ENCODE measurements around the gene OPA3. TPM values are rescaled to one million over a fixed set of nuclear protein-coding genes. Genes with fewer than 3 reads are reported as not detected.
A peak's percentile ranks its signal among the peaks of the same experiment; 100 is the strongest.

The OPA3 gene
- total RNA-seq, 1 experiment from 2014 or later, result 10.1 TPM

- peak; percentile 81; the same call in 1 of the 2 replicates for TF ChIP-seq ARID4B (CRISPR knock-in tag; IDR thresholded peaks at IDR 0.05; ENCODE audit: borderline replicate concordance)
- no peak for TF ChIP-seq ATF6 (CRISPR knock-in tag; IDR thresholded peaks at IDR 0.05)
- TF ChIP-seq SP1 (CRISPR knock-in tag; conservative IDR thresholded peaks at IDR 0.05), result peak; percentile 68
- TF ChIP-seq ZNF671 (CRISPR knock-in tag; IDR thresholded peaks at IDR 0.05), result no peak
- no peak for TF ChIP-seq NR3C1 (CRISPR knock-in tag; conservative IDR thresholded peaks at IDR 0.05; ENCODE audit: low read depth)
- TF ChIP-seq ZSCAN18 (CRISPR knock-in tag; IDR thresholded peaks at IDR 0.05), result no peak
- TF ChIP-seq SMAD4 (CRISPR knock-in tag; IDR thresholded peaks at IDR 0.05), result no peak; the same call in 1 of the 2 replicates
- no peak for TF ChIP-seq MLX (CRISPR knock-in tag; IDR thresholded peaks at IDR 0.05)
- no peak for TF ChIP-seq FOXJ3 (CRISPR knock-in tag; IDR thresholded peaks at IDR 0.05; ENCODE audit: borderline replicate concordance)
- TF ChIP-seq SOX15 (CRISPR knock-in tag; IDR thresholded peaks at IDR 0.05), result no peak
- TF ChIP-seq USF1 (CRISPR knock-in tag; IDR thresholded peaks at IDR 0.05), result peak; percentile 52; the same call in 1 of the 2 replicates
- TF ChIP-seq MYBL2 (CRISPR knock-in tag; IDR thresholded peaks at IDR 0.05), result 0 out of 2 replicates have a peak, but pooled peaks have one; percentile 40
- TF ChIP-seq NFATC4 (CRISPR knock-in tag; IDR thresholded peaks at IDR 0.05), result no peak
- no peak for TF ChIP-seq RELA (CRISPR knock-in tag; IDR thresholded peaks at IDR 0.05; ENCODE audit: borderline replicate concordance)
- TF ChIP-seq IRF2 (CRISPR knock-in tag; IDR thresholded peaks at IDR 0.05; ENCODE audit: borderline replicate concordance, low read depth), result no peak
- TF ChIP-seq OVOL2 (CRISPR knock-in tag; IDR thresholded peaks at IDR 0.05; ENCODE audit: borderline replicate concordance), result no peak
- TF ChIP-seq RORB (CRISPR knock-in tag; IDR thresholded peaks at IDR 0.05), result no peak
- TF ChIP-seq AFF4 (CRISPR knock-in tag; IDR thresholded peaks at IDR 0.05; ENCODE audit: borderline replicate concordance), result no peak
- TF ChIP-seq ZNF232 (CRISPR knock-in tag; IDR thresholded peaks at IDR 0.05), result no peak; the same call in 1 of the 2 replicates
- TF ChIP-seq TP53 (CRISPR knock-in tag; IDR thresholded peaks at IDR 0.05), result no peak
- TF ChIP-seq HMGXB4 (CRISPR knock-in tag; IDR thresholded peaks at IDR 0.05), result no peak; the same call in 1 of the 2 replicates
- TF ChIP-seq ETV6 (CRISPR knock-in tag; IDR thresholded peaks at IDR 0.05), result peak; percentile 55; the same call in 1 of the 2 replicates
- TF ChIP-seq CREM (CRISPR knock-in tag; IDR thresholded peaks at IDR 0.05), result no peak
- TF ChIP-seq NFYB (CRISPR knock-in tag; conservative IDR thresholded peaks at IDR 0.05; ENCODE audit: low read depth), result no peak; the same call in 1 of the 2 replicates
Observed at GRCh38 chr19:45506989-45507871, 77.4 kb downstream of the OPA3 start, which contains the start of gene VASP (continued).

Data from WTC11 (cell line).